Mucosa of rectum (tissue), 2 donors: ENCODE results near the gene CLDN7.

Experiments
- H3K27ac ChIP-seq, 2 donors: one replicate each; pipeline ENCODE4 v1.7.0; 2013; ENCODE audit warnings: inconsistent platforms in 2 of 2, low read depth in 2 of 2, low read length in 2 of 2
- H3K27me3 ChIP-seq, 2 donors: one replicate each; pipeline ENCODE4 v1.7.0; 2013; ENCODE audit warnings: low read length in 2 of 2; ENCODE audit not compliant: control insufficient read depth in 2 of 2, insufficient read depth in 2 of 2
- H3K36me3 ChIP-seq, 2 donors: one replicate each; pipeline ENCODE4 v1.7.0; 2013; ENCODE audit warnings: low read length in 2 of 2; ENCODE audit not compliant: control insufficient read depth in 2 of 2, insufficient read depth in 2 of 2
- H3K4me1 ChIP-seq, 2 donors: one replicate each; pipeline ENCODE4 v1.7.0; 2013; ENCODE audit warnings: low read length in 2 of 2, mild to moderate bottlenecking in 1 of 2; ENCODE audit not compliant: control insufficient read depth in 2 of 2, insufficient read depth in 2 of 2
- H3K4me3 ChIP-seq, 2 donors: one replicate each; pipeline ENCODE4 v1.7.0; 2013; ENCODE audit warnings: low read length in 2 of 2
- H3K9ac ChIP-seq, 2 donors: one replicate each; pipeline ENCODE4 v1.7.0; 2013; ENCODE audit warnings: low read length in 2 of 2, low read depth in 1 of 2, mild to moderate bottlenecking in 1 of 2
- H3K9me3 ChIP-seq, 2 donors: one replicate each; pipeline ENCODE4 v1.7.0; 2013; ENCODE audit warnings: low read length in 2 of 2; ENCODE audit not compliant: control insufficient read depth in 2 of 2
- donor health status: healthy.
- donor health status: Normal muscosa, but diverticular disease.

The CLDN7 gene

GRCh38 chr17:7262192-7262934 is at the start of gene CLDN7:
TSS of gene CLDN7 (minus strand) at chr17:7262478. CDS start at chr17:7262043, 435 bp downstream.
- Histone ChIP-seq H3K36me3 (peaks cover 7 to 14% of the 10 kb centered on the region in 2 donors), H3K9me3 (no peaks in the 10 kb centered on the region), H3K27me3 (peaks cover 6 to 8% of the 10 kb centered on the region in 2 donors), H3K27ac (peak within 1 kb of the TSS; percentile 97 to 100), H3K9ac (peak within 1 kb of the TSS; percentile 95 to 100), H3K4me1 (peaks cover 35 to 37% of the 10 kb centered on the region in 2 donors), H3K4me3 (peak within 1 kb of the TSS; percentile 87 to 98)

GRCh38 chr17:7311110-7311705 is 48.9 kb upstream of the CLDN7 start:
- Histone ChIP-seq H3K4me1 (peaks cover 37 to 41% of the 10 kb centered on the region in 2 donors), H3K9ac (no peak overlapping the region), H3K4me3 (no peak overlapping the region), H3K27ac (no peak overlapping the region), H3K36me3 (peaks cover 43 to 44% of the 10 kb centered on the region in 2 donors), H3K27me3 (no peaks in the 10 kb centered on the region), H3K9me3 (no peaks in the 10 kb centered on the region)

GRCh38 chr17:7309628-7310027 is 47.4 kb upstream of the CLDN7 start:
- H3K27ac ChIP-seq: peak overlapping the region; percentile 97 to 99
- H3K9me3 ChIP-seq: no peaks in the 10 kb centered on the region
- peak overlapping the region; percentile 71 to 74 for H3K4me3 ChIP-seq
- peaks cover 29 to 35% of the 10 kb centered on the region in 2 donors for H3K4me1 ChIP-seq
- no peaks in the 10 kb centered on the region for H3K27me3 ChIP-seq
- H3K9ac ChIP-seq: no peak overlapping the region
- peaks cover 43% of the 10 kb centered on the region in 2 donors for H3K36me3 ChIP-seq

- Histone ChIP-seq H3K4me1 (peaks cover 26 to 27% of the 10 kb centered on the region in 2 donors), H3K27me3 (no peaks in the 10 kb centered on the region), H3K9me3 (no peaks in the 10 kb centered on the region), H3K27ac (peak overlapping the region; percentile 97 to 99), H3K9ac (peak overlapping the region; percentile 93 to 94), H3K36me3 (peaks cover 40% of the 10 kb centered on the region in 2 donors), H3K4me3 (peak overlapping the region; percentile 71 to 74)
Observed at GRCh38 chr17:7308625-7309433, 46.6 kb upstream of the CLDN7 start.

- H3K36me3 ChIP-seq: peaks cover 31% of the 10 kb centered on the region in 2 donors
- no peaks in the 10 kb centered on the region for H3K27me3 ChIP-seq
- peak overlapping the region; percentile 97 to 99 for H3K27ac ChIP-seq
- H3K9me3 ChIP-seq: no peaks in the 10 kb centered on the region
- H3K4me1 ChIP-seq: peaks cover 20 to 22% of the 10 kb centered on the region in 2 donors
- H3K4me3 ChIP-seq: peak overlapping the region; percentile 71 to 74
- H3K9ac ChIP-seq: peak overlapping the region; percentile 93 to 94
Observed at GRCh38 chr17:7307686-7308624, 45.7 kb upstream of the CLDN7 start.

- Histone ChIP-seq H3K4me1 (peaks cover 18 to 22% of the 10 kb centered on the region in 2 donors), H3K36me3 (peaks cover 23 to 24% of the 10 kb centered on the region in 2 donors), H3K9ac (peak within 1 kb of the TSS; percentile 94)
Observed at GRCh38 chr17:7306911-7307685, 44.8 kb upstream of the CLDN7 start, which contains the start of gene EIF5A. TSS of gene EIF5A (plus strand) at chr17:7307628. CDS start at chr17:7309636, 2,008 bp downstream.

GRCh38 chr17:7304179-7304578 is 41.9 kb upstream of the CLDN7 start:
- Histone ChIP-seq H3K4me3 (no peak overlapping the region), H3K9ac (no peak overlapping the region), H3K9me3 (no peaks in the 10 kb centered on the region), H3K4me1 (peaks cover 7 to 11% of the 10 kb centered on the region in 2 donors), H3K27ac (no peak overlapping the region), H3K27me3 (no peaks in the 10 kb centered on the region), H3K36me3 (no peaks in the 10 kb centered on the region)

More at GRCh38 chr17:7306911-7307685, 44.8 kb upstream of the CLDN7 start, which contains the start of gene EIF5A:
- H3K27me3 ChIP-seq: no peaks in the 10 kb centered on the region
- H3K4me3 ChIP-seq: peak within 1 kb of the TSS; percentile 71 to 84
- no peaks in the 10 kb centered on the region for H3K9me3 ChIP-seq
- H3K27ac ChIP-seq: peak within 1 kb of the TSS; percentile 97 to 99

- Histone ChIP-seq H3K4me3 (peak overlapping the region; percentile 6 to 48), H3K27ac (peak overlapping the region; percentile 39 to 89), H3K36me3 (no peaks in the 10 kb centered on the region), H3K9ac (peak overlapping the region in 1 of 2 donors; percentile 41), H3K27me3 (peaks cover 0 to 10% of the 10 kb centered on the region in 2 donors), H3K9me3 (no peaks in the 10 kb centered on the region), H3K4me1 (peaks cover 31 to 32% of the 10 kb centered on the region in 2 donors)
Observed at GRCh38 chr17:7296189-7296861, 34.0 kb upstream of the CLDN7 start.
